ENCODE measurements around the gene PCAT6.
A peak's percentile ranks its signal among the peaks of the same experiment; 100 is the strongest.

The PCAT6 gene

GRCh38 chr1:202858789-202859414, 48.1 kb downstream of the PCAT6 start:
- TF ChIP-seq TAF1 (IDR thresholded peaks at IDR 0.05; ENCODE audit: low read depth, low read length): no peak
- no peak for TF ChIP-seq POLR2A (IDR thresholded peaks at IDR 0.05; ENCODE audit: low read depth, low read length)
- no peak for TF ChIP-seq POU2F2 (IDR thresholded peaks at IDR 0.05; ENCODE audit: low read depth, low read length)
- TF ChIP-seq PAX5 (IDR thresholded peaks at IDR 0.05; ENCODE audit: insufficient read depth, low read length, severe bottlenecking): no peak
- TF ChIP-seq POLR2AphosphoS5 (IDR thresholded peaks at IDR 0.05; ENCODE audit: low read depth, low read length): no peak
- FAIRE-seq: no peak

GRCh38 chr1:202860744-202861419, 50.1 kb downstream of the PCAT6 start:
- DNase-seq (ENCODE audit: insufficient read length, low spot score) (peak; percentile 58), FAIRE-seq (no peak)
- TF ChIP-seq POLR2AphosphoS5 (IDR thresholded peaks at IDR 0.05; ENCODE audit: low read depth, low read length) (no peak), PAX5 (IDR thresholded peaks at IDR 0.05; ENCODE audit: insufficient read depth, low read length, severe bottlenecking) (no peak), POU2F2 (IDR thresholded peaks at IDR 0.05; ENCODE audit: low read depth, low read length) (no peak), SPI1 (IDR thresholded peaks at IDR 0.05; ENCODE audit: low read depth, low read length) (no peak), TAF1 (IDR thresholded peaks at IDR 0.05; ENCODE audit: low read depth, low read length) (no peak), POLR2A (IDR thresholded peaks at IDR 0.05; ENCODE audit: low read depth, low read length) (no peak)

More at GRCh38 chr1:202858789-202859414, 48.1 kb downstream of the PCAT6 start:
- DNase-seq (ENCODE audit: insufficient read length, low spot score): no peak

All from GM12891 (cell line).